Globus pallidus (tissue), 1 donor: ENCODE data around the gene CARD19.
"Not testable (repeated sequence)": the region's sequence is repeated elsewhere in the genome, so short reads cannot be mapped to it uniquely, and the experiment has no call there.

Experiments used
- DNase-seq: peaks from one replicate; pipeline ENCODE4 v3.0.0-alpha.2; 2015; ENCODE audit warnings: low spot score

Gene CARD19

DNA sequence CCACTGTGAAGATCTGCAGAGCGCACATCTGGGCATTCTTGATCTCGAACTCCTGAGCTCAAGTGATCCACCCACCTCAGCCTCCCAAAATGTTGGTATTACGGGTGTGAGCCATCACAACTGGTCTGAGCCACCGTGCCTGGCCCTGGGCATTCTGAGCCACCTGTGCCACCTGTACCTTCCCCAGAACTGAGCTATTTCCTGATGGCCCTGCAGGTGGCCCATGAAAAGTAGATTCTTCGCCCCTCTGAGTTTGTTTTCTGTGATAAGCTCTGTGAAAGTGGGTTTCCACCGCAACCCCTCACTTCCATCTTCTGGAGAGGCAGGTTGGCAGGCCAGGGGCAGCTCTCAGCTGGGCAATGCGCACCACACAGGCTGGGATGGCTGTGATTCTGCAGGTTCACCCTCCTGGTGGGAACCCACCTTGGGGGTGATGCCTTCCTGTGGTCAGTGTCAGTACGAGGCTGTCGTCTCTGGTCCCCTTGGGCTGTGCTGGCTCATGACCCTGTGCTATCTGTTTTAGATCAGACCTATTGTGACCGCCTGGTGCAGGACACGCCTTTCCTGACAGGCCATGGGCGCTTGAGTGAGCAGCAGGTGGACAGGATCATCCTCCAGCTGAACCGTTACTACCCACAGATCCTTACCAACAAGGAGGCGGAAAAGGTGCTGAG lies 11.3 kb downstream of the CARD19 start:
- DNase-seq, result no peak

DNA sequence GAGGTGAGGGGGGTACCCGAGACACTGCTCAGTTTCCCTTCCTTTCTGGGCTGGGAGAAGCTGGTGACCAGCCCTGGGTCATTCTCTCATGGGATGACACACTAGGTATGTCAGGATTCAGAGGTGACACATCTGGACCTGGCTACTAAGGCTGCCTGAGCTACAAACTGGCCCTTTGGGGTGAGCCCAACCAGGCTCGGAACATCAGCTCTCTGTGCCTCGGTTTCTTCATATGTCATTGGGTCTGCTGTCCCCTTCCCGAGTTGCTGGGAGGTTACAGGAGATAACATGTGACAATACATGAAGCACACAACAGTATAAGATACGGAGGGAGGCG lies 11.8 kb downstream of the CARD19 start:
- DNase-seq, result no peak

DNA sequence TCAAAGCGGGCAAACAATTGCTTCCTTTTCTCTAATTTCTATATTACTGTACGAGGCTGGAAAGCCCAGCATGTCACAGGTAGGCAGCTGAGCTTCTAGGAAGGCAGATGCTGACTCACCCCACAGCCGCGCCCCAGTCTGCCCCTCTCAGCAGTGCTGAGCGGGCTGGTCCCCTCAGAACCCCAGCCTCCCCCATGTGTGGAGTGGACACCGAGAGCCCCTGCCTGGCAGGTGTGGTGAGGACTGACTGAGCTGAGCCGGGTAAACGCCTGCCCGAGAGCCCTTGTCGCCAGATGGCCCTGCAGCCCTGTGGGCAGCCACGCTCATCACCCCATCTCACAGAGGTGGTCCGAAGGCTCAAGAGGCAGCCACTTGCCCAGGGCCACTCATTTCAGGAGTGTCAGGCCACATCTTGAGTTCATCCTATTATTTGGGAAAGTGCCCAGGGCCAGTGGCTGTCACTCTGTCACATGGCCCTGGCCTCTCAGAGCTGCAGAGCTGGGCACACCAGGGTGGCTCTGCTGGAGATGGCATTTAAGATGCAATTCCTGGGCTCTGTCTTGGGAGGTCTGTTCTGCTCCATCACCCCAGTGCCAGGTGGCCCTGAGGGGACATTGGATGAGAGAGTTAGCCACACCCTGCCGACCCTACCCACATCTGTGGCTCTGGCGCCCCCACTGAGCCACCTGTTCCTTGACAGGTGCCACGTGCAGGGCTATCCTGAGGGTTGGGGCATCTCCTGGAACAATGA lies 12.4 kb downstream of the CARD19 start:
- no peak for DNase-seq

DNA sequence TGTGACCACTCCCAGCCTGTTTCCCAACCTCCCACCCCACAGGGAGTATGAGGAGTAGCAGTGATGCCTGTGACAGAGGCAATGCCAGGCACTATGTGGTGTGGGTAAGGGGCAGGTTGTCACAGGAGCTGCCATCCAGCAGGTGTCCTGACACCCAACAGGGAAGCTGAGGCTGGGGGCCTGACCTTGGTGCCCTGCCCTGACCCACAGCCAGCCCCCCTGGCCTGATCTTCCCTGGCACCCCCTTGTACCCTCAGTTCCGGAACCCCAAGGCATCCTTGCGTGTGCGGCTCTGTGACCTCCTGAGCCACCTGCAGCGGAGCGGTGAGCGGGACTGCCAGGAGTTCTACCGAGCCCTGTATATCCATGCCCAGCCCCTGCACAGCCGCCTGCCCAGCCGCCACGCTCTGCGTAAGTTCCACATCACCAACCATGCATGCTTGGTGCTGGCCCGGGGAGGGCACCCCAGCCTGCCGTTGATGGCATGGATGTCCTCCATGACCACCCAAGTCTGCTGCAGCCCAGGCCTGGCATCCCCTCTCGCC lies 14.4 kb downstream of the CARD19 start:
- no peak for DNase-seq

DNA sequence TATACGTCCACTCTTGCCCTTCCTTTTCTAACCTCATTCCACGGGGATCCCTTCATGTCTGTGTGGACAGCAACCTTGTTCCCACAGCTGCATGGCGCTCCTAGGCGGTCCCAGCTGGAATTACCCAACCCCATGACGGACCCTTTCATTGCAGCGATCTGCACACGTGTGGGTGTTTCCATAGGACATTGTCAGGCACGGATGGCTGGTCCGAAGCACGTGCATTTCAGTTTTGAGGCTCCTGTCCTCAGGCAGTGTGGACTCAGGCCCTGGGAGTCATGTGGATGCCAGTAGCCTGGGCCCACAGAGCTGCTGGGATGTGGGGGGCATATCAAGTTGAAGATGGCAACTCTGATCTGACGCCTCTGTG lies 15.0 kb downstream of the CARD19 start:
- DNase-seq, result no peak

DNA sequence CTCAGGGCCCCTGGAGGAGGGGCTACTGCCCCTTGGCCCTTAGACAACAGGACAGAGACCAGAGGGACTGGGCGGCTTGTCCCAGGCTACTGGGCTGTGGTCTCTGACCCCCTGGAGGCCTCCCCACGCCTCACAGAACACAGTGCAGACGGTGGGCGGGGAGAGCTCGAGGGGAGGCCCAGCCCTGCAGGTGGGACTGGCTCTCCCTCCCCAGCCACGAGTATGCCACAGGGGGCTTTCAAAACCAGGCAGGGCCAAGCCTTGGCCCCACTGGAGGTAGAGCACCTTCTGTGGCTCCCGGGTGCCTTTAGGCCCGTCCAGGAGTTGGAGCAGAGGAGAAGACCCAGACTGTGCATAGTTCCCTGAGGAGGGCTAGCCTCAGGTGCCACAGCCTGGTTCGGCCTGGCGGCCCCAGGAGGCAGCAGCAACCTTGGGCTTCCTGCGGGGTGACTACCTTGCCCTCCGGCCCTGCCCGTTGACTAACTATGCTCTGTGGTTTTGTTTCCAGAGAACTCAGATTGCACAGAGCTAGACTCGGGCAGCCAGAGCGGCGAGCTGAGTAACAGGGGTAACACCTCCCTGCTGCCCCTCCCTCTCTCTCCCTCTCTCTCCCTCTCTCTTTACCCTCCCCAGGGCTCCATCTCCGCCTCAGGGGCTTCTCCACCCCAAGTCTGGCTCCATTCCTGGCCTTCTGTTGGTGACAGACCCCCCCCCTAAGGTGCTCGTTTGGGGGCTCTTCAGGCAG lies 15.5 kb downstream of the CARD19 start:
- DNase-seq, result no peak

DNA sequence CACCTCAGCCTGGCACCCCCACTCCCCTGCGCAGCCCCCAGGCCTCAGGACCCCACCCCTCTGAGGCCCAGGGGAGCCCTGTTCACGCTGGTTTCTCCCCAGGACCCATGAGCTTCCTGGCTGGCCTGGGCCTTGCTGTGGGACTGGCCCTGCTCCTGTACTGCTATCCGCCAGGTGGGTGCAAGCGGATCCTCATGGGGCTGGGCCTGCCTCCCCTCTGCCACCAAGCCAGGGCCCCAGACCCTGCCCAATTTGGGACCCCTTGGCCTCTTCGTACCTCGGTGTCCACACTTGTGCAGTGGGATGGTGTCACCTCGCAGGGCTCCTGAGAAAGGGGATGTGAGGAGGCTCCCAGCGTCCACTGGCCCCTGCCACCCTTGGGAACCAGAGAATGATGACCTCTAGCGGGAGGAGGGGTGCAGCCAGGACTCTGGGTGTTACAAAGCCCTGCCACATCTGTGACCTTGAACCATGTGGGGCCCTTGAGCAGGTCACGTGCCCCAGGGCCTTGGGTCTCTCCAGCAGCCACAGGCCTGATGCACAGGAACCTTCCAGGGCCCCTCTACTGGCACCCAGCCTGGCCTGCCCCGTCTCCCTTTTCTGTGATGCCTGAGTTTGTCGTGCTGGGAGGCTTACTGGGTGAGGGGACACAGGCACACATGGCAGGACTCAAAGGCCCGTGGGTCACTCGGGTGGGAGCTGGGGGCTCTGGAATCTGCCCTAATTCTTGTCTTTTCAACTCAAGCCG lies 16.3 kb downstream of the CARD19 start:
- no peak for DNase-seq

DNA sequence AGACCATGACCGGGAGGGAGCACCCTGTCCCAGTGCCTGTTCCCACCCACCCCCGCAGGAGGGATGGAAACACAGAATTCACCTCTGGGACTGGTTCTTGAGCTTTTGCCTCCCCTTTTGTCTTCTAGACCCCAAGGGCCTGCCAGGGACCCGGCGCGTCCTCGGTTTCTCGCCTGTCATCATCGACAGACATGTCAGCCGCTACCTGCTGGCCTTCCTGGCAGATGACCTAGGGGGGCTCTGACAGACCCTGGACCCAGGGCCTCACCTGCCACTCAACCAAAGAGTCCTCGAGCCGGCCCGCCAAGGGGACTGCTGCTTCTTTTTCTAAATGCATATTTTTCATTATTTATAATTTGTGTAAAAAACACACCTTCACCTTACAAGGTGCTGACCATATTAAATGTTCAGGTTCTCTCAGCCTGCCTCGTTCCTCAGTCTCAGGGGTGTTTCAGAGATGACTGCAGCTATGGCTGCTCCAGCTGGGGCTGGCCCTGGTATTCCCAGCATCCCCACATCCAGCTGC lies 16.9 kb downstream of the CARD19 start:
- no peak for DNase-seq

DNA sequence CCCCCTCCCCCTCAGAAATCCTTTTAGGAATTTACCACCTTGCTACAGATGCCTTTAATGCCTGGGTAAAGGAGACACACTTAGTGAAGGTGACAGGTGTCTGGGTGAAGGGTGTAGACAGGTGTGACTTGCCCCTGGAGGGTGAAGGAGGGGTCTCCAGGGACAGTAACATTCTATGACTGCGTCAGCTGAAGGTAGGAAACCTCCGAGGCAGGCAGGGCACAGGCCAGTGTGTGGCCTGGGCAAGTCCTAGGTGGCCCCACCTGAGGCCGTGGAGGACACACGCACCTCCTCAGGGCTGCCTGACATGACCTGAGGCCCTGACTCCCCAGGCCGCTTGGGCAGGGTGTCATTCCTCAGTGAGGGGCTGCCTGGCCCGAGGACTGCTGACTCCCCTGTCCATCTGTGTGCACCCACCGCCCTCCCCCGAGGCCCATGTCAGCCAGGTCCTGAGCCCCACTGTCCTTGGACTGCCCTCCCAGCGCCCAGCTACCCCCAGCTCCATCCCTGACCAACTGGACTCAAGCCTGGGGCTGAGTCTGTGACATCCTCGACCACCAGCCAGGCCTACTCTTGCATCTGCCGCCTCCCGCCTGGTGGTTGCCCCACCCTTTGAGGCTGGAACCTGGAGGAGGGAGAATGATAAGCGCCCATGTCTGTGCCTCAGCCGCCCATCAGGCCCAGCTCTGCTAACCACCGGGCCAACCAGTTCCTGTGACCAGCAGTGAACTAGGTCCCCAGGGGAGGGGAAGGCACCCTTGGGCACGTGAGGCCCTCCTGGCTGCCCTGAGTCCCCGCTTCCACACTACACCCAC lies 18.4 kb downstream of the CARD19 start:
- DNase-seq, result no peak

DNA sequence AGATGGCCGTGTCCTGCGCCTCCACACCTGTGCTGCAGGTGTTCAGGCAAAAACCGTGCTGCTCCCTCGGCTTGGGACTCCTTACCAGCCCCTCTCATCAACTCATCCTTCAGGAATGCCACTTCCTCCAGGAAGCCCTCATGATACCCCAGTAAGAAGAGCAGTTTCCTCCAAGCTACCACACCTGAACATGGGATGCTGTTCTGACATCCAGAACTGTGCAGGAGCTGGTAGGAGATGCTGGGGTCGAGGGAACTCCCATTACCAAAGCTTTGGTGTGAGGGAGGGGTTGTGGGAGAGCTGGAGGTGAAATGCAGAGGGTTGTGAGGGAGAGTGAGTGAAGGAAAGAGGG lies 18.9 kb downstream of the CARD19 start:
- no peak for DNase-seq

DNA sequence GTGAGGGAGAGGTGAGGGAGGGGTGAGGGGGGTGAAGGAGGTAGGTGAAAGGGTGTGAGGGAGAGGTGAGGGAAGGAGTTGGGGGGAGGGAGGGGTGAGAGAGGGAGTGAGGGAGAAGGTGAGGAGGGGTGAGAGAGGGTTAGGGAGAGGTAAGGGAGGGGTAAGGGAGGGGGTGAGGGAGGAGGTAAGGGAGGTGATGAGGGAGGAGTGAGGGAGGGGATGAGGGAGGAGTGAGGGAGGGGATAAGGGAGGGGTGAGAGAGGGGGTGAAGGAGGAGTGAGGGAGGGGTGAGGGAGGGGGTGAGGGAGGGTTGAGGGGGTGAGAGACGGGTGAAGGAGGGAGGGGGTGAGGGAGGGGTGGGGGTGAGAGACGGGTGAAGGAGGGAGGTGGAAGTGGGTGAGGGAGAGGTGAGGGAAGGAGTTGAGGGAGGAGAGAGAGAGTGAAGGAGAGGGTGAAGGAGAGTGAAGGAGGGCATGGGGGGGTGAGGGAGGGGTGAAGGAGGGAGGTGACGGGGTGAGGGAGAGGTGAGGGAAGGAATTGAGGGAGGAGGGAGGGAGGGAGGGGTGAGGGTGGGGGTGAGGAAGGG lies 19.6 kb downstream of the CARD19 start:
- DNase-seq, result no peak

DNA sequence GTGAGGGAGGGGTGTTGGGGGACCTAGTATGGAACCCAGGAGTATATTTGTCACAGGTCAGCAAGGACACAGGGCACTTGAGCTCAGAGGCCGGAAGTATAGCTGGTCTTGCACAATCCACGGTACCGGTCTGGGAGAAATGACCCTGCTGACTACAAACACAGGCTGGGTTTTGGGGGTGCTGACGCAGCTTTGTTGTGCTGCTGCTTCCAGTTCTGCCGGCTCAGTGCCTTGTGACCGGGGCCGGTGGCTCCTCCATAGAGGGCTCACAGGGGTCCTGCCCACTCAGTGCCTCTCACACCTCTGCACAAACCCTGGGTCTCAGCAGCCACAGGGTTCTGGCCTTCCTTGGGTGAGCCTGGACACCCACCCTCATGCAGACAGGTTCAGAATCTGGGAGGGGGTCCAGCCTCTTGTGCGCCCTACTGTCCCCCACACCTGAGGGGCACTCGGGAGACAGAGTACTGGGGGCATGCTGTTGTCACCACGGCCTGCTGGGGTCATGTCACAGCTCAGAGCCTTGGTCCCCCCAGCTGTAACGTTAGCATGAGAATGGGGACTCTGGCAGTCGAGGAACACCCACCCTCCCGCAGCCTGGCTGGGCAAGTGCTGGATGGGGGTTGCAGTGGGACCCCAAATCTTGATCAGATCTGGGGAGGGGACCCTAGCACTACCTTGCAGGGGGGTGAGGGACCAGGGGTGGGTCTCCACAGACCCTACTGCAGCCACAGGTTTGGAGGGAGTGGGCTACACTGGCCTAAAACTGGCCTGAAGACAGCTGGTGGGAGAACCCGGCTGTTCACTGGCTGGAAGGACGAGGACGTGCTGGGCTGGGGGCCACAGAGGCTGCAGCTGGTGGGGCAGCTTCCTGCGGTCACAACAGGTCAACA lies 20.3 kb downstream of the CARD19 start:
- DNase-seq, result peak; percentile 69

DNA sequence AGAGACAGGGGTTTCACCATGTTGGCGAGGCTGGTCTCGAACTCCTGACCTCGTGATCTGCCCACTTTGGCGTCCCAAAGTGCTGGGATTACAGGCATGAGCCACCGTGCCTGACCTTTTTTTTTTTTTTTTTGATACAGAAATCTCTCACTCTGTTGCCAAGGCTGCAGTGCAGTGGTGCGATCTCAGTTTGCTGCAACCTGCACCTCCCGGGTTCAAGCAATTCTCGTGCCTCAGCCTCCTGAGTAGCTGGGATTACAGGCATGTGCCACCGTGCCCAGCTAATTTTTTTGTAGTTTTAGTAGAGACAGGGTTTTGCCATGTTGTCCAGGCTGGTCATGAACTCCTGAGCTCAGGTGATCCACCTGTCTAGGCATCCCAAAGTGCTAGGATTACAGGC lies 21.5 kb downstream of the CARD19 start:
- DNase-seq, result not testable (repeated sequence)

DNA sequence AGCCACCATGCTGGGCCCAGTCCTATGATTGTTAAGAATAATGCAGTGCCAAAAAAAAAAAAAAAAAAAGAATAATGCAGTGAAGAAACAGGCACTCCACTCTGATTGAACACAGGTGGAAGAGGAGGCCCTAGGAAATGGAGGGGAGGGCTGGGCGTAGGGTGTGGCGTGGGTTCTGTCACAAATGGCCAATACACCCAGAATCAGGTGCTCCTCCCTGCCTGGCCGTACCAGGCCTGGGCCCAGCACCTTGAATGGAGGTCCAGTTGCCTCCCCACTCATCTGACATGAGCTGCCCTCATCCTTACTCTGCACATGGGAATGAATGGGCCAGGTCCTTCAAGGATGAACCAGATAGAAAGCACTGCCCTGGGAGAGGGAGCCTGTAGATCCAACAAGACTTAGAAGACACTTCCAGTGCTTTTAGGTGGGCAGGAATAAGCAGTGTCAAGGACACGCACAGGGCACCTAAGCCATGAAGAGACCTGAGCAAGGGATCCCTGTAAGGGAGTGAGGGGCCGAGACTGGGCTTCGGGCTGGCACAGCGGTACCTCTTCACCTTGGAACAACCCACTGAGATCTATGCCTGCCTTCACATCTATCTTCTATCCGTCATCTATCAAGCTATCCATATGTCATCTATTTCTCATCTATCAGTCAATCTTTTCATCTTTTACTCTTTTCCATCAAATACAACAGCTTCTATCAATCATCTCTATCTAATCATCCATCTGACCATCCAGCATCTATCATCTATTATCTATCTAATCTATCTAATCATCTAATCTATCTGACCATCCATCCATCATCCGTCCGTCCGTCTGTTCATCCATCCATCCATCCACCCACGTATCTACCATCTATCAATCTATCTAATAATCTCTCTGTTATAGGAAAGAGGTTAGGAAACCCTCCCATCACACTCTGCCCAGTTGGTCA lies 22.2 kb downstream of the CARD19 start:
- DNase-seq, result no peak

DNA sequence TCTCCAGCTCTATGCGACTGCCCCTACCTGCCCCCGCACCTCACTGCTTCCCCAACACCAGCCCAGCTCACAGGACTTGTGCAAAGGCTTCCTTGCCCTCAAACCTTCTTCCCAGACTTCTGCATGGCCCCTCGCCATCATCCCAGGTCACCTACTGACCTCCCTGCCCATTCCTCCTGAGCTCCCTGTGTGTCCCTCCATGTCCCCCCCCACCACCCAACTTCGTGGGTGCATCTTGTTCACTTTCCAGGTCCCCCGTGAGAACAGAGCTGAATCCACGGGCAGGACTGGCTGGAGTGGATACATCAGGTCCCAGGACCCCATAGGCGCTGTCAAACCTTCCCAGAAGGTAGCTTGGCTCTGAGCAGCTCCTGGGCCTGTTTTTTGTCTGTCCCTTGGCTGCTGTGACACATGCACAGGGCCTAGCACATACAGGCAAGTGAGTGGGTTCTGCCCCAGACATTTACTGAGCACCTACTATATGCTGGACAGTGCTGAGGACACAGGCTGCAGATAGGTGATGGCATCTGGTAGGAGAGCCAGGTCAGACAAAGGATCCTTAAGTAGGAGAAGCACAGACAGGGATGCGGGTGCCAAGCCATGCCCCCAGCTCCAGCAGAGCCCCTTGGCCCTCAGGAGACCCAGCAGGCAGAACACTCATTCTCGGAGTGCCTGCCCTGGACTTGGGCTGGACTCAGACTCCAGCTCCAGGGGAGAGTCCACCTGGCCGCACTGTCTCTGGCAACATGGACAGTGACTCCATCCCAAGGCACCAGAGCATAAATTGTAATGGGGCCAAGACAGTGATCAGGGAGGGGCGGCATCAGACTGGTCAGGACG lies 23.1 kb downstream of the CARD19 start:
- DNase-seq, result no peak

DNA sequence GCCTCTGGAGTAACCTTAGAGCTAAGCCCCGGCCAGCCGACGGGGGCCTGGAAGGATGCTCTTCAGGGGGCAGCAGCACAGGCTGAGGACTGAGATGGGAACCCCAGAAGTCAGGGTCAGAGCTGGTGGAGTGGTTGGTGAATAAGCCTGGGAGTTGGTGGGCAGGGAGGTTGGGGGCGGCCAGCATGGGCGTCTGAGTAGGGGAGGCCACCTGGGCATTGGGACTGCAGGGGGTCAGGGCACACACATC lies 23.6 kb downstream of the CARD19 start:
- DNase-seq, result no peak

DNA sequence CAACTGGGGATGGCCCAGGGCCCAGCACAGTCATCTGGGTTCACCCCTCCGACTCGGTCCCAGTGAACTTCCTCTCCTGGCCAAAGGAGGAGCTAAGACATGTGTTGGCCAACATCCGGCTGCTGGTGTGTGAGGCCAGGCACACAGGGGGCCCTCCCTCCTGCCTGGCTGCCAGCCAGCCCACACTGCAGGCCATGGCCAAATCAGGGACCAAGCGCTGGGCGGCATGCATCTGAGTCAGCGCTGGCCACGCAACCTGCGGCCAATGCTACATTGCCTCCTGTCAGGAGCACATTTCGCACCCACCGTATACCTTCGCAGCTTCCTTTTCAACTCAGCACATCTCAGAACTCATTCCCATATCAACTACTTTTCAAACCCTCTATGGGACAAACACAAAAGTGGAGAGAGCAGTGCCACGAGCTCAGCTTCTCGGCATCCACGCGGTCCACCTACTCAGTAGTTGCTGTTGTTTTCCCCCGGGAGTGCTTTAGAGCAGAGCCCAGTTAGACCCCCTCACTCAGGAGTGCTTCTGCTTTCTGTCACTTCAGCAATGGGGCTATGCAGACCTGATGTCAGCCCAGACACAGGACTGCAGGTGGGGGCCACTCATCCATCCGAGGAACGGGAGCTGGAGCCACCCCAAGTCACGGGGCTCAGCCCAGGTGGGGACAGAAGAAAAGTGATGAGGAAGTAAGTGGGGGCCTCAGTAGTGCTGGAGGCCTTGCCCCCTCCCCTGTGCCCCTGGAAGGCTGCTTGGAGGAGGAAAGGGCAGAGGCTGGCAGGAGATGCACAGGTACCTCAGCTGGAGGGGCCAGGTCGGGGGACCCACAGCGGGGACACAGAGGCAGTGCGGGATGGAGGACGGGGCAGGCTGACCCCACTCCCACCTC lies 24.2 kb downstream of the CARD19 start:
- DNase-seq, result peak; percentile 74
